Kidney (tissue), 14 donors: ENCODE results near the gene PADI1. TPM values are rescaled to one million over a fixed set of nuclear protein-coding genes. Genes with fewer than 3 reads are reported as not detected.

ENCODE experiments used
- DNase-seq, 5 donors: peaks; one replicate each; pipeline ENCODE4 v3.0.0-alpha.2; 2013 to 2020
- FAIRE-seq: peaks from 2 replicates; lab custom pipeline; 2012; peaks lifted over from hg19 to GRCh38; lab: Jason Lieb, UNC
- H3K27ac ChIP-seq, 2 donors: one replicate each; pipeline ENCODE4 v1.7.0; 2013; ENCODE audit warnings: low read depth in 2 of 2, low read length in 2 of 2, inconsistent platforms in 1 of 2
- H3K27me3 ChIP-seq: one replicate; pipeline ENCODE4 v1.7.1; 2013; ENCODE audit warnings: low read length, inconsistent platforms; ENCODE audit not compliant: control insufficient read depth, insufficient read depth
- H3K36me3 ChIP-seq, 3 donors: one replicate each; pipeline versions ENCODE4 v1.7.0 to v1.7.1; 2013; ENCODE audit warnings: low read length in 3 of 3, control low read depth in 1 of 3, inconsistent platforms in 1 of 3; ENCODE audit not compliant: insufficient read depth in 3 of 3, control insufficient read depth in 2 of 3
- H3K4me1 ChIP-seq, 3 donors: one replicate each; pipeline versions ENCODE4 v1.7.0 to v1.7.1; 2013; ENCODE audit warnings: low read length in 3 of 3, inconsistent platforms in 1 of 3, low read depth in 1 of 3; ENCODE audit not compliant: control insufficient read depth in 2 of 3, insufficient read depth in 2 of 3
- H3K4me3 ChIP-seq, 3 donors: one replicate each; pipeline versions ENCODE4 v1.7.0 to v1.8.1; 2013; ENCODE audit warnings: low read length in 3 of 3, control low read depth in 1 of 3, inconsistent platforms in 1 of 3
- H3K9ac ChIP-seq, 3 donors: one replicate each; pipeline versions ENCODE4 v1.7.0 to v1.7.1; 2013; ENCODE audit warnings: low read length in 3 of 3, control low read depth in 1 of 3, inconsistent platforms in 1 of 3
- H3K9me3 ChIP-seq, 3 donors: one replicate each; pipeline versions ENCODE4 v1.7.0 to v1.7.1; 2013; ENCODE audit warnings: low read length in 3 of 3, control low read depth in 1 of 3, inconsistent platforms in 1 of 3; ENCODE audit not compliant: control insufficient read depth in 2 of 3, insufficient read depth in 1 of 3
- CTCF ChIP-seq: IDR thresholded peaks from 3 replicates; pipeline ENCODE4 v1.5.1; 2012; ENCODE audit warnings: mild to moderate bottlenecking, moderate library complexity, borderline replicate concordance; ENCODE audit not compliant: insufficient read depth; ENCODE audit errors: extremely low read depth
- intact Hi-C: fragments of 100-400 bp; cut with DNase I; formaldehyde crosslinking; loops from one replicate; pipeline ENCODE4 v1.11.1; 2022
- polyA plus RNA-seq: library from polyadenylated mRNA; stranded (reverse); fragments of 350-450 nt; fragmentation: Illumina TruSeq; extraction: RNeasy Lipid Tissue Mini Kit (QIAGEN cat#74804); gene quantifications from one replicate; pipeline ENCODE4 v1.2.3, GENCODE V29; 2014; ENCODE audit warnings: low read depth, low replicate concordance; ENCODE audit not compliant: insufficient read depth
- total RNA-seq: library from RNA; stranded (reverse); fragmentation: NEBNext Ultra II Directional; extraction: Animal tissue kit (Norgen Biotek cat#: 25700); gene quantifications from one replicate; pipeline ENCODE4 v1.2.1, GENCODE V29; 2021
- donor health status: control.
- donor health status: control.
- donor health status: control.
- donor health status: control.
- donor health status: control.
- donor health status: DM: yes; HTN: yes; CAD: no.
- donor health status: Normal renal cell carcinoma (clear cell type).

PADI1 gene
- total and polyA plus RNA-seq, 2 donors from 2014 or later: 1.3 TPM; not detected in 1

- Histone ChIP-seq H3K9me3 (no peaks in the 10 kb centered on the region), H3K36me3 (no peaks in the 10 kb centered on the region), H3K9ac (no peak overlapping the region), H3K4me3 (no peak overlapping the region), H3K27me3 (no peaks in the 10 kb centered on the region), H3K27ac (no peak overlapping the region), H3K4me1 (peaks cover 0 to 3% (median 0%) of the 10 kb centered on the region in 3 donors)
- no peak for TF ChIP-seq CTCF
- intact Hi-C loops: no loop called here
- FAIRE-seq: no peak
- peak in 2 of 5 donors; percentile 20 to 96 for DNase-seq
Measured at GRCh38 chr1:17233675-17234320, 28.9 kb downstream of the PADI1 start.

- Histone ChIP-seq H3K9me3 (no peaks in the 10 kb centered on the region), H3K36me3 (no peaks in the 10 kb centered on the region), H3K9ac (no peak overlapping the region), H3K27ac (no peak overlapping the region), H3K4me3 (no peak overlapping the region), H3K4me1 (peaks cover 0 to 3% (median 0%) of the 10 kb centered on the region in 3 donors), H3K27me3 (no peaks in the 10 kb centered on the region)
- no peak for FAIRE-seq
- no peak for TF ChIP-seq CTCF
- DNase-seq: no peak
- intact Hi-C loops: no loop called here
Measured at GRCh38 chr1:17234405-17234804, 29.5 kb downstream of the PADI1 start.

GRCh38 chr1:17235135-17235885 lies 30.4 kb downstream of the PADI1 start:
- H3K9ac ChIP-seq: no peak overlapping the region
- no peaks in the 10 kb centered on the region for H3K36me3 ChIP-seq
- no peak for TF ChIP-seq CTCF
- no peaks in the 10 kb centered on the region for H3K27me3 ChIP-seq
- intact Hi-C loops: no loop called here
- DNase-seq (peak in 1 of 5 donors; percentile 28), FAIRE-seq (no peak)
- no peak overlapping the region for H3K4me3 ChIP-seq
- no peak overlapping the region for H3K27ac ChIP-seq
- H3K4me1 ChIP-seq: peaks cover 0 to 3% (median 0%) of the 10 kb centered on the region in 3 donors
- no peaks in the 10 kb centered on the region for H3K9me3 ChIP-seq
